ENCODE results near the gene PRKAG1.

DNA sequence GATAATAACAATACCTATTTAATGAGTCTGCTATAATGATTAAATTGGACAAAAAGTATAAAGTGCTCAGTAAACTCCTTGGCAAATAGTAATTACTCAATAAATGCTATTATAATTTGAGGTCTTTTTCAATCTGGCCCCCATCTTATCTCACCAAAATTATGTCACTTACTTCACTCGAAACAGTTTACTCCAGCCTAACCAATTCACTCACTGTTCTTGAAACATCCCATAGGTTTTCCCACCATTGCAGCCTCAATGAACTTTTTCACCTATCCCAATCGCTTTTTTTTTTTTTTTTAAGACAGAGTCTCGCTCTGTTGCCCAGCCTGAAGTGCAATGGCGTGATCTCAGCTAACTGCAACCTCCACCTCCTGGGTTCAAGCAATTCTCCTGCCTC is 17.5 kb upstream of the PRKAG1 start:
- TF ChIP-seq, protein P1, sequence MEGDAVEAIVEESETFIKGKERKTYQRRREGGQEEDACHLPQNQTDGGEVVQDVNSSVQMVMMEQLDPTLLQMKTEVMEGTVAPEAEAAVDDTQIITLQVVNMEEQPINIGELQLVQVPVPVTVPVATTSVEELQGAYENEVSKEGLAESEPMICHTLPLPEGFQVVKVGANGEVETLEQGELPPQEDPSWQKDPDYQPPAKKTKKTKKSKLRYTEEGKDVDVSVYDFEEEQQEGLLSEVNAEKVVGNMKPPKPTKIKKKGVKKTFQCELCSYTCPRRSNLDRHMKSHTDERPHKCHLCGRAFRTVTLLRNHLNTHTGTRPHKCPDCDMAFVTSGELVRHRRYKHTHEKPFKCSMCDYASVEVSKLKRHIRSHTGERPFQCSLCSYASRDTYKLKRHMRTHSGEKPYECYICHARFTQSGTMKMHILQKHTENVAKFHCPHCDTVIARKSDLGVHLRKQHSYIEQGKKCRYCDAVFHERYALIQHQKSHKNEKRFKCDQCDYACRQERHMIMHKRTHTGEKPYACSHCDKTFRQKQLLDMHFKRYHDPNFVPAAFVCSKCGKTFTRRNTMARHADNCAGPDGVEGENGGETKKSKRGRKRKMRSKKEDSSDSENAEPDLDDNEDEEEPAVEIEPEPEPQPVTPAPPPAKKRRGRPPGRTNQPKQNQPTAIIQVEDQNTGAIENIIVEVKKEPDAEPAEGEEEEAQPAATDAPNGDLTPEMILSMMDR (IDR thresholded peaks at IDR 0.05): no peak
- no peak for TF ChIP-seq POLR2A (IDR thresholded peaks at IDR 0.05)
